HG03460 (cell line): ENCODE results near the gene TEAD4.

Experiments used
- ATAC-seq: cut with Tn5 transposase; IDR thresholded peaks from one replicate; pipeline ENCODE4 v1.9.1; 2021; ENCODE audit not compliant: unreplicated experiment

The TEAD4 gene

DNA sequence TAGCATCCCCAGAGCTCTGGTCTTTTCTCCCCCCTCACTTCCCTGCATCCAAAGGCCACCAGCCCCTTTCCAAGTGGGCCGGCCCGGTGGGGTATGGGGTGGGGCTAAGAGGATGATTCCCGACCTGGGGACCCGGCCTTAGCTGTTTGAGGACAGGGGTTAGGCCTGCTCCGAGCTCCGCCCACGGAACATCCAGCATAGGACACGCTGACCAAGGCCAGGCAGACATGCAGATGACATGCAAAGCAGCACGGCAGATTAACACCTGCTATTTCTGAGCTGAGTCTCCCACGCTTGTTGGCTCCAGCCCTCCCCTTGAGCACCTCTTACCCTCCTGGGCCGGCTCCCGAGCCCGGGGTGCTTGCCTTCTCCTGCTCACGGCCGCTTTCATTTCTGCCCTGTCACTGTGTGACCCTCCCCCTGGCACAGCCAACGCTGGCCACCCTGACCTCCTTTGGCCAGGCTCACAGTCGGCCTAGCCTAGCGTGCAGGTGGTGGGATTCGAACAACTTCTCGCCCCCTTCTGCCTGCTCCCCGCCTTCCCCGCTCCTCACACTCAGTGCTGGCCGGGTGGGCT is 40.2 kb downstream of the TEAD4 start:
- no peak for ATAC-seq

- ATAC-seq = no peak
These were observed 41.5 kb downstream of the TEAD4 start for GRCh38 chr12:3000548-3001275.

DNA sequence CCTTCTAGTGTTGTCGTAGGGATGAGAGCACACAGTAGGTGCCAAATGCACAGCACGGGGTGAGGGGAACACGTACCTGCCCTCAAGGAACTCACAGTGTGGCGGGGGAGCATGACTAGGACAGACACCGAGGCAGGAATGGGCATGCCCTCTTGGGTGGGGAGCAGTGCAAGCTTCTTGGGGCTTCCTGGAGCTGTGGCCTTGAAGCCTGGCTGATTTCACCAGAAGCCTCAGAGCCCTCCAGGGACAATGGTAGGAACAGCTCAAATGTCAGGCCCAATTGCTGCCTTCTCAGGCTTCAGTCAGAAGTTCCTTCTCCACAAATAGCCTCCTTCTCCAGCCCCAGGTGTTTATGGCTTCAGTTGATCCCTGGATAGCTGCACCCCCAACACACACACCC is 43.4 kb downstream of the TEAD4 start:
- no peak for ATAC-seq

- no peak for ATAC-seq
These were observed 44.3 kb downstream of the TEAD4 start for GRCh38 chr12:3003357-3003992.

DNA sequence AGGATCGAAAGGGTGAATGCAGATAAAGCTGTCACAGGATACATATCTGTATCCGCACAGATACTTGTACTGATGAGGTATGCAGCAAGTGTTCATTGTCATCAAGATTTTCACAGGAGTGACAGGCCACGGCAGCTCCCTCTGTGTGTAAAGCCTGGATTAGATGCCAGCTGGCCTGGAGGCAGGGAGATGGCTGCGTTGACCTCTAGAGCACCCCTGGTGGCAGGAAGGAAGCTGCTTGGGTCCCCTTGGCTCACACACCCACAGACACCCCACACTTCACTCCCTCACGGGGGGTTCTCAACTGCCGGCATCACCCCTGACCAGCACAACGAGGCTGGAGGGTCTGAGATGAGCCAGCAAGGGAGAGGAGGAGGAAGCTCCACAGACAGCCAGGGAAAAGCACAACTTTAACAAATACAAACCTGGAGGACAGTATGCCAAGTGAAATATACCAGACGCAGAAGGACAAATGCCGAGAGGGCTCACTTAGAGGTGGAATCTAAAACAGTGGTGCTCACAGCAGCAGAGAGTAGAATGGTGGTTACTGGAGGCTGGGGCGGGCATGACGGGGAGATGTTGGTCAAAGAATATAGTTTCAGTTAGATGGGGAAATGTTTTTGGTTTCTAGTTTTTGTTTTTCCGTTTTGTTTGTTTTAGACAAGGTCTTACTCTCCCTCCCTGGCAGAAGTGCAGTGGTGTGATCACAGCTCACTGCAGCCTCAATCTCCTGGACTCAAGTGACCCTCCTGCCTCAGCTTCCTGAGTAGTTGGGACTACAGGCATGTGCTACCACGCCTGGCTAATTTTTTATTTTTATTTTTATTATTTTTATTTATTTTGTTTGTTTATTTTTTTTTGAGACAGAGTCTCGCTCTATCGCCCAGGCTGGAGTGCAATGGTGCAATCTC is 45.7 kb downstream of the TEAD4 start:
- ATAC-seq = no peak

DNA sequence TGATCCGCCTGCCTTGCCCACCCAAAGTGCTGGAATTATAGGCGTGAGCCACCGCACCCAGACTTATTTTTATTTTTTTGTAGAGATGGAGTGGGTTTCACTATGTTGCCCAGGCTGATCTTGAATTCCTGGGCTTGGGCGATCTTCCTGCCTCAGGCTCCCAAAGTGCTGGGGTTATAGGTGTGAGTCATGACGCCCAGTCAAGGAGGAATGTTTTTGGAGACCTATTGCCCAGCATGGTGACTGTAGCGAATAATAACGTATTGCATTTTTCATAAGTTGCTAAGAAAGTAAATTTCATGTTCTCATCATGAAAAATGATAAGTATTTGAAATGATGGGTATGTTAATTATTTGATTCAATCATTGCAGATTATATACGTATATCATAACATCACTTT is 46.5 kb downstream of the TEAD4 start:
- no peak for ATAC-seq

DNA sequence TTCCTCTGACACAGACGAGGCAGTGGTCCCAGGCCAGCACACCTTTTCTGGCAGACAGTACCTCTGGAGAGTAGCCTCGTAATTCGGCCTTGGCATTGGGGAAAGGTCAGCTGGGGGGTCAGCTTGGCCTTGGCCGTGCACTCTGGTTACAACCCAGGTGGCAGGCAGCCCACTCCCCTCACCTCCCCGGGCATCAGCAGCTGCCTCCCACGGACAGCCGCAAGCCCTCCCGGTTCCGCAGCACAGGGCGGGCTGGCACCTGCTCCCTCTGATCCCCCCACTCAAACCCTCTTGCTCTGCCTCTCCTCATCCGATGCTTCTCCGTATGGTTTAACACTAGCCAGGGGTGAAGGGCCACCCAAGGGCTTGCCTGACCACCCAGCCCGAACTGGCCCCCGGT is 50.6 kb downstream of the TEAD4 start:
- ATAC-seq = no peak

GRCh38 chr12:3010214-3010930 is 51.2 kb downstream of the TEAD4 start:
- ATAC-seq = no peak

GRCh38 chr12:3012786-3013185 is 53.6 kb downstream of the TEAD4 start:
- ATAC-seq = no peak

DNA sequence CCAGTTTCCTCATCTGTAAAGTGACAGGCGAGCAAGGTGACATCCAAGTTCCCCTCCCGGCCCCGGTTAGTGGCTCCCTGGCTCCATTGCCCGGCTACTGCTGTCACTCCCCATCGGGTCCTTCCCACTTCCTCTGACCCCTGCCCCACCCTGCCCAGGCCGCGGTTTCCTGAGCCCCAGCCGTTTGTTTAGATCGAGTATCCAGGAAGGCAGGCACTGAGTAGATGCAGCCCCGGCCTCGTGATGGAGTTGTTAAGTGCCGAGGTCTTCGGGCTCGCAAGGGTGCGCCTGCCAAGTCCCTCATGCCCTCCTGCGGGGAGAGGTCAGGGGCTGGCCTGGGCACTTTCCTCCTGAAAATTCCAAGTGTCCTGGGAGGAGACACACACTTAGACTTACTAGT is 55.4 kb downstream of the TEAD4 start:
- no peak for ATAC-seq

DNA sequence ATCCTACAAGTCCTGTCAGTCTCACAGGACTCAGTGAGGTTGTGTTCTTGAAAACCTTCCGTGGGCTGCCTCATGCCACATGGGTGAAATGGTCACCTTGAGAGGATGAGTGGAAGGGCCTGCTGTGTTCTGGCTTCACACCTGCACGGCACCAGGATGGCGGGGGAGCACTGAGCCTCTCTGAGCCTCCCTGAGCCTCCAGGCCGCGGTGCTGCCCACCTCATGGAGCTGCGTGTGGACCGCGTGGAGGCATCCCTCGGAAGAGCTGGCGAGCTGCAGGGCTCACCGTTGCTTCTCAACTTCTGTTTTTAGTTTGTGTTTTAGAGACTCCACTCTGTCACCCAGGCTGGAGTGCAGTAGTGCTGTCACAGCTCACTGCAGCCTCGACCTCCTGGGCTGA is 56.2 kb downstream of the TEAD4 start:
- ATAC-seq = no peak

DNA sequence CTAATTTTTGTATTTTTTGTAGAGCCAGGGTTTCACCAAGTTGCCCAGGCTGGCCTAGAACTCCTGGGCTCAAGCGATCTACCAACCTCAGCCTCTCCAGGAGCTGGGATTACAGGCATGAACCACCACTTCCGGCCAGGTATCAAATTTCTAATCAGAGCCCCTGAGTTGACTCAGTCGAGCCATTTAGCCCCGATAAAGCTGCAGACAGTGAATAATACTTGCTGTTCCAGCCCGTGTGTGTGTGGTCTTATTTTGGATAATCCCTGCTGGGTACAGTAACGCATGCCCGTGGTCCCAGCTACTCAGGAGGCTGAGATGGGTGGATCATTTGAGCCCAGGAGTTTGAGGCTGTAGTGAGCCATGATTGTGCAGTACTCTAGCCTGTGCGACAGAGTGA is 57.0 kb downstream of the TEAD4 start:
- no peak for ATAC-seq

GRCh38 chr12:3017281-3017680 is 58.1 kb downstream of the TEAD4 start:
- ATAC-seq = no peak

GRCh38 chr12:3018284-3019004 is 59.2 kb downstream of the TEAD4 start:
- ATAC-seq = no peak

DNA sequence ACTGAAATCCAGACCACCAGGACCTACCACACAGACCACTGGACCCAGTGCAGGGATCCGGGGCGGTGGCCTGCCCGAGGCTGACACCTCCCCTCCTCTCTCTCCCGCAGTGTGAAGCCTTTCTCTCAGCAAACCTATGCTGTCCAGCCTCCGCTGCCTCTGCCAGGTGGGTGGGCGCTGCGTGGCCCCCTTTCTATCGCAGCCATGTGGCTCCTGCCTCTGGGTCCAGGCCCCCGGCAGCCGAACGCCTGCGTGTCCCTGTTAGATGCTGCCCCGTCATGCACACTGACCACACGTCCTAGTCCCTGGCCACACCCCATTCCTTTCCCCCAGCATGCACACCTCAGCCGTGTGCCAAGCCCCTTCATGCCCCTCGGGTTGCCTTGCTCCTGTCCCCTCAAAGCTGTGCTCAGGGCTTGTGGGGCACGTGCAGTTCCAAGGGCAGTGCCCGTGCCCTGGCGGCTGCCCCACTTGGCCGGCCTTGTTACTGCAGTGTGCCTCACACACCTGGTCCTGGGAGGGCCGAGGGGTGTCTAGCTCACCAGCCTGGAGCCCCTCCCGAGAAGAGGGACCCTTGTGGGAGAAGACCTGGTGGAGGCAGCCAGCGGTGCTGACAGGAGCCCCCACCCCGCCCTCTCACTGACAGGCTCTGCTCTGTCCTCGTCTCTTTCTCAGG is 59.9 kb downstream of the TEAD4 start:
- ATAC-seq = no peak

- no peak for ATAC-seq
These were observed 61.2 kb downstream of the TEAD4 start for GRCh38 chr12:3020399-3020798.

GRCh38 chr12:3020850-3021435 is 61.7 kb downstream of the TEAD4 start:
- no peak for ATAC-seq

DNA sequence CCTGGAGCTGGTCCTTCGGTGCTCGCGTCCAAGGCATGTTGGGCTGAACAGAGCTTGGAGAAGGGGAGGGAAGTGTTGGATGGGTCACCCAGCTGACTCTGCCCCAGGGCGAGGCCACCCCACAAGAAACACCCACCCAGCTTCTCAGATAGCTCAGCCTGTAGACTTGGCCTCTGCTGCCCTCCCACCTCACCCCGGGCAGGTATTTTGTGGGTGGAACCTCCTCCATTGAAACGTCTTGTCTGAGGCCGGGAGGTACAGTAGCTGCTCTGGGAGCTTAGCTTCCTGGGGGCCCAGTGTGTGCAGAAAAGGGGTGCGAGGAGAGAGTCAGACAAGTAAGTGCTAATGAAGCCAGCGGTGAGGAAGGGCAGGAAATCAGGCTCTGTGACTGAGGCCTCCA is 63.2 kb downstream of the TEAD4 start:
- ATAC-seq = no peak

GRCh38 chr12:3022961-3023360 is 63.8 kb downstream of the TEAD4 start:
- ATAC-seq = no peak
